GM13977 (cell line): ENCODE measurements around the gene BCL2L2.
"Not testable (repeated sequence)": the region's sequence is repeated elsewhere in the genome, so short reads cannot be mapped to it uniquely, and the experiment has no call there.

Source experiments
- DNase-seq: peaks from one replicate; pipeline ENCODE4 v3.0.0; 2012; ENCODE audit warnings: low spot score
- in situ Hi-C: fragments of 300-500 bp; cut with MboI; formaldehyde crosslinking; loops from one replicate; pipeline ENCODE4 v1.12.0; 2022; ENCODE audit warnings: low sequenced_read_pairs, low pct_unique_long_range_greater_than_20kb, mixed read lengths, inconsistent platforms; ENCODE audit not compliant: unreplicated experiment
- TF ChIP-seq, protein P1 (sequence below): IDR thresholded peaks from 2 replicates; pipeline ENCODE4 v1.5.1; 2012; ENCODE audit warnings: mild to moderate bottlenecking, control low read depth; ENCODE audit not compliant: insufficient read depth; ENCODE audit errors: extremely low read depth, missing control alignments

BCL2L2 gene, protein sequence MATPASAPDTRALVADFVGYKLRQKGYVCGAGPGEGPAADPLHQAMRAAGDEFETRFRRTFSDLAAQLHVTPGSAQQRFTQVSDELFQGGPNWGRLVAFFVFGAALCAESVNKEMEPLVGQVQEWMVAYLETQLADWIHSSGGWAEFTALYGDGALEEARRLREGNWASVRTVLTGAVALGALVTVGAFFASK

DNA sequence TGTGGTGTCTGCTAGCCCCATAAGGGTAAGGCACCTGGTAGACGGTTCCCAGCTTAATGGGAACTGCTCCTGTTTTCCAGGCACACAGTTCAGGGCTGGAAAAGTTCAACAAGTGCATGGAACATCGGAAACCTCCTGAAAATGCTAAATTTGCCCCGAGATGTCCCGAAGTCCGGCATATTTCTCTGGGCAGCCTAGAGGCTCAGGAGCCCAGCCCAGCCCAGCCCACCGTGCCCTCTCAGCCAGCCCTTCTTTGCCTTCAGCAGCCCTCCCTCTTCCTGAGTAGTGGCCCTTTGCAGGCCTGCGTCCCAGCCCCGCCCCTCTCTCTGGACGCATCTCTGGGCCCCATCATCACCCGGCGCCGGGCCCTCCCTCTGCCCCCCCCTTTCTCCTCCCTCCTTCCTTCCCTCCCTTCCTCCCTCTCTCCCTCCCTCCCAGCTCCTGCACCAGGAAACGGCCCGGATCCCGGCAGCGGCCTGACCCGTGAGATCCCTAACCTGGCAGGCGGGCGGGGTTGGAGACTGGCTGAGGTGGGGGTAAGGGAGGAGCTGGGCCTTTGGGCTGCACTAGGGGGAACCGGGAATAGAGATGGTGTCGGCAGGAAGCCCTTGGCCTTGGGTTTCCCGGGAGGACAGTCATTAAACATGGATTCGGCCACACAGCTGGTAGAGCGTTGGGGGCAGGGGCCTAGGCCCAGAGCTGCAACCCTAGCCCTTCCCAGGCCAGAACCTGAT is at the start of gene BCL2L2:
TSS of gene BCL2L2 (plus strand) at position 422 of the 734 bp plus-strand sequence. CDS start 935 bp downstream, outside the sequence.
- in situ Hi-C loops = no loop called here

DNA sequence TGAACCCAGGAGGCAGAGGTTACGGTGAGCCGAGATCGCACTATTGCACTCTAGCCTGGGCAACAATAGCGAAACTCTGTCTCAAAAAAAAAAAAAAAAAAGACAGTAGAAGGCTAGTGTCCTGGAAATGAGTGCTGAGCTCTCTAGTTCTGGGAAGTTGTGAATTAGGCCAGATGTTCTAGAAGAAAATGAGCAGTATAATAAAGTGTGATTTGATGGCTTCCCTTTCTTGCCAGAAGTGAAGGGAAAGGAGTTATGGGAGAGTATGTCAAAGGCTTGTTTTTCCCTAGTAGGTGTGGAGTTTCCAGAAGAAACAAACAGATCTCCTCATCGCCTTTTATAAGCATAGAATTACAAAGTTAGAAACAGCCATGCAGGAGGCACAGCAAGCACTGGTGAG is 48.4 kb upstream of the BCL2L2 start:
- TF ChIP-seq, protein P1, sequence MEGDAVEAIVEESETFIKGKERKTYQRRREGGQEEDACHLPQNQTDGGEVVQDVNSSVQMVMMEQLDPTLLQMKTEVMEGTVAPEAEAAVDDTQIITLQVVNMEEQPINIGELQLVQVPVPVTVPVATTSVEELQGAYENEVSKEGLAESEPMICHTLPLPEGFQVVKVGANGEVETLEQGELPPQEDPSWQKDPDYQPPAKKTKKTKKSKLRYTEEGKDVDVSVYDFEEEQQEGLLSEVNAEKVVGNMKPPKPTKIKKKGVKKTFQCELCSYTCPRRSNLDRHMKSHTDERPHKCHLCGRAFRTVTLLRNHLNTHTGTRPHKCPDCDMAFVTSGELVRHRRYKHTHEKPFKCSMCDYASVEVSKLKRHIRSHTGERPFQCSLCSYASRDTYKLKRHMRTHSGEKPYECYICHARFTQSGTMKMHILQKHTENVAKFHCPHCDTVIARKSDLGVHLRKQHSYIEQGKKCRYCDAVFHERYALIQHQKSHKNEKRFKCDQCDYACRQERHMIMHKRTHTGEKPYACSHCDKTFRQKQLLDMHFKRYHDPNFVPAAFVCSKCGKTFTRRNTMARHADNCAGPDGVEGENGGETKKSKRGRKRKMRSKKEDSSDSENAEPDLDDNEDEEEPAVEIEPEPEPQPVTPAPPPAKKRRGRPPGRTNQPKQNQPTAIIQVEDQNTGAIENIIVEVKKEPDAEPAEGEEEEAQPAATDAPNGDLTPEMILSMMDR = no peak
- in situ Hi-C loops = no loop called here
- no peak for DNase-seq

More for the DNA sequence above, at the start of gene BCL2L2:
- peak; percentile 80 for DNase-seq
- TF ChIP-seq, protein P1 = no peak

DNA sequence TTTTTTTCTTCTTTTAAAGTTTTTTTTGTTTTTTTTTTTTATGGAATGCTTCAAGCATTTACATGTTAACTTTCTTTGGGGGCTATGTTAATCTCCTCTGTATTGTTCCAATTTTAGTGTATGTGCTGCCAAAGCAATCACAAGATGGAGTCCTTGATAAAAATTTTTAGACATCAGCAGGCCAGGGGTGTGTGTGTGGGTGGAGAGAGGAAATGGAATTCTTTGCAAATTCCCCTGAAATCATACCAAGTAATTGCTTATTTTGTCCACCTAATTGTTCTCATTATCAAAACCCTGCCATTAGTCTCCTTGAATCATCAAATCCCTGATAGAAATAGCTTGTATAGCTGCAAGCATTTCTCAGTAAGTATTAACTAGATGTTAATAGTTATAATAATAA is 47.2 kb upstream of the BCL2L2 start:
- TF ChIP-seq, protein P1 = no peak
- DNase-seq = no peak
- in situ Hi-C loops = no loop called here

DNA sequence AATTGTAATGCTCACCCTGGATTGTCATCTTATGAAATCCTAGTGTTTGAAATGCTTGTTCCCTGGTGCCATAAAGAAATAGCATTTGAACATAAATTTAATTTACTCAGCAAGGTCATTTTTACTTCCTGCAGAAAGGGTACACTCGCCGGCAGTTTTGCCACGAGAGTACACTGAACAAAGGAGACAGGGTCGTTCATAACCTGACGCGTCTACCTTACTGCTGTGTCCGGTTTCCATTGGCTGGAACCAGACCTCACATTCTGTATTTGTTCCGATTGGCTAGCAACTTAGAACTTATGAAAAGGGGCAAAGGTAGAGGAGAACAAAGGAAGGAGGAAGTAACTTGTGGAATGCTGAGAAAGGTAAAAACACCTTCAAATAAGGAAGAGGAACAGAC is 45.8 kb upstream of the BCL2L2 start:
- in situ Hi-C loops, DNase-seq: not testable (repeated sequence)

DNA sequence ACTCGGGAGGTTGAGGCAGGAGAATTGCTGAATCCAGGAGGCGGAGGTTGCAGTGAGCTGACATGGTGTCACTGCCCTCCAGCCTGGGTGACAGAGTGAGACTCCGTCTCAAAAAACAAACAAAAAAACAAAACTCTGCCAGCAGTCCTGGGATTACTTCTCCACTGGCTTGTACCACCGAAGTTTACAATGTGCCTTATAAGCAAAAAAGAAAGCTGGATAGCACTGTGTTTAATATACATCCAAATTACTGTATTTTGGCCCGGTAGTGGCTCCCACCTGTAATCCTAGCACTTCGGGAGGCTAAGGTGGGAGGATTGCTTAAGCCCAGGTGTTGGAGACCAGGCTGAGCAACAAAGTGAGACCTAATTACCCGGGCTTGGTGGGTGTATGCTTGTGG is 37.4 kb upstream of the BCL2L2 start:
- TF ChIP-seq, protein P1 = no peak
- DNase-seq = no peak
- in situ Hi-C loops = no loop called here

DNA sequence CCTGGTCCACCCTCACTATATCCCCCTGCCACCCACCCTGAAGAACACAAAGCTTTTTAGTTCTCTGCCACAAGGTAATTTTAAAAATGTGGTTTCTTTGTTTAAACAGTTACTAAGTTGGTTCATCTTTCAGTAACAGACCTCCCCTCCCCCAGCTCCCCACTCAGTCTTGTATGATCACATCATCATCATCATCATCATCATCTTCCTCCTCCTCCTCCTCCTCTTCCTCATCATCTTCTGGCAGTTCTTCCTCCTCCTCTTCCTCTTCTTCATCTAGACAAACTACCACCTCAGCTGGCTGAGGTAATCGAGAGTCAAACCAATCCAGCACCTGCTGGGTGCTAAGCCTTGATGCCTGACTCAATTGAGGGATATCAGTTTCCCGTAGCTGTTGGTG is 31.2 kb upstream of the BCL2L2 start:
- in situ Hi-C loops = no loop called here
- DNase-seq = no peak
- TF ChIP-seq, protein P1 = no peak

DNA sequence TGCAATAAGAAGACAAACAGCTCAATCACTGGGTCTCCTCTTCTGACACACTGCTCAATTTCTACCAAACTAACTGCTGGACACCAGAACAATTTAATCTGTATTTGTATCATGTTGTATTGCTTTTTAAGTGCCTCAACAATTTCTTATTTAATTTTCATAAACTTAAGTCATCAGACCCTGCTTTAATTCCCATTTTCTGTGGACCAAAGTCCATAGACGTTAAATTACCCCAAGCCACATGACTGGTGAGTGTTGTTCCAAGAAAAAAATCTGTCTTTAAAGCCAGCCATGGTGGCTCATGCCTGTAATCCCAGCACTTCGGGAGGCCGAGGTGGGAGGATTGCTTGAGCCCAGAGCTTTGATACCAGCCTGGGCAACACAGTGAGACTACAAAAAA is 29.4 kb upstream of the BCL2L2 start:
- no peak for DNase-seq
- TF ChIP-seq, protein P1 = no peak
- in situ Hi-C loops = no loop called here

DNA sequence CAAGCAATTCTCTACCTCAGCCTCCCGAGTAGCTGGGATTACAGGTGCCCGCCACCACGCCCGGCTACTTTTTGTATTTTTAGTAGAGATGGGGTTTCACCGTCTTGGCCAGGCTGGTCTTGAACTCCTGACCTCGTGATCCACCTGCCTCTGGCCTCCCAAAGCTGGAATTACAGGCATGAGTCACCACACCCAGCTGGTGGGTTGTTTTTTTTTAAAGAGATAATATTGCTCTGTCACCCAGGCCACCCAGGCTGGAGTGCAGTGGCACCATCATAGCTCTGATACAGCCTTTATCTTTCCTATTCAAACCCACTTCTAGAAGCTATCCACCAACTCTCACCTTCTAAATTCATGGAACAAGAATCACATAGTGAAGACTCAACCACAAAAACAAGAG is 28.7 kb upstream of the BCL2L2 start:
- DNase-seq, in situ Hi-C loops: not testable (repeated sequence)
